ENCODE measurements around the gene CTNNA3.

DNA sequence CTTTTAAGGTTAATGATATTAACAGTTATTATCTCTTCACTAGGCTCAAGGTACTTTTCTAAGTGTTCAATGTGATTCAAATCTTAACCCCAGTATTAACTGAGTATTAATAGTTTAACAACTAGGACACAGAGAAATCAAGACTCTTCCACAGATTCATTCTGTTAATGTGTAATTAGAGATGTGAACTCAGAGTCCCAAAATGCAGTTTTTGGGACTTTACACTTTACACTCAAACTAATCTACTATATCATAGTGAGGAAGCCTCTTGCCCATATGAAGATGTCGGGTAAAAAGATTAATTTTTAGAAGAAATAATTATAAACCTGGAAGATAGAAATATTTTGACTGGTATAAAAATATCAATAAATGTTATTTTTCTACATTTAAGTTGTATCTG lies 1414.7 kb downstream of the CTNNA3 start:
- TF ChIP-seq, protein P1, sequence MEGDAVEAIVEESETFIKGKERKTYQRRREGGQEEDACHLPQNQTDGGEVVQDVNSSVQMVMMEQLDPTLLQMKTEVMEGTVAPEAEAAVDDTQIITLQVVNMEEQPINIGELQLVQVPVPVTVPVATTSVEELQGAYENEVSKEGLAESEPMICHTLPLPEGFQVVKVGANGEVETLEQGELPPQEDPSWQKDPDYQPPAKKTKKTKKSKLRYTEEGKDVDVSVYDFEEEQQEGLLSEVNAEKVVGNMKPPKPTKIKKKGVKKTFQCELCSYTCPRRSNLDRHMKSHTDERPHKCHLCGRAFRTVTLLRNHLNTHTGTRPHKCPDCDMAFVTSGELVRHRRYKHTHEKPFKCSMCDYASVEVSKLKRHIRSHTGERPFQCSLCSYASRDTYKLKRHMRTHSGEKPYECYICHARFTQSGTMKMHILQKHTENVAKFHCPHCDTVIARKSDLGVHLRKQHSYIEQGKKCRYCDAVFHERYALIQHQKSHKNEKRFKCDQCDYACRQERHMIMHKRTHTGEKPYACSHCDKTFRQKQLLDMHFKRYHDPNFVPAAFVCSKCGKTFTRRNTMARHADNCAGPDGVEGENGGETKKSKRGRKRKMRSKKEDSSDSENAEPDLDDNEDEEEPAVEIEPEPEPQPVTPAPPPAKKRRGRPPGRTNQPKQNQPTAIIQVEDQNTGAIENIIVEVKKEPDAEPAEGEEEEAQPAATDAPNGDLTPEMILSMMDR (IDR thresholded peaks at IDR 0.05) = no peak
- no peak for TF ChIP-seq POLR2A (IDR thresholded peaks at IDR 0.05)

Data from testis (tissue), 2 donors.